ENCODE results near the gene PDIA5.

The PDIA5 gene

GRCh38 chr3:123165163-123165562, 98.3 kb downstream of the PDIA5 start:
- Histone ChIP-seq H3K4me3 (ENCODE audit: low read depth, low read length, poor library complexity, severe bottlenecking) (no peak overlapping the region), H3K79me2 (ENCODE audit: insufficient read depth, low read length) (no peaks in the 10 kb centered on the region), H2AFZ (ENCODE audit: low read length) (no peak overlapping the region), H3F3A (ENCODE audit: insufficient read depth, low read length) (no peaks in the 10 kb centered on the region), H3K4me1 (ENCODE audit: insufficient read depth, low read length, severe bottlenecking) (no peaks in the 10 kb centered on the region), H3K27ac (ENCODE audit: low read depth, low read length, poor library complexity, severe bottlenecking) (no peak overlapping the region), H3K4me2 (ENCODE audit: low read length) (no peak overlapping the region), H3K36me3 (ENCODE audit: insufficient read depth, low read length) (peaks cover 19% of the 10 kb centered on the region), H3K9me3 (ENCODE audit: low read length) (0 out of 2 replicates have a peak, but pooled peaks cover 10% of the 10 kb centered on the region), H3K9ac (ENCODE audit: low read length) (no peak overlapping the region), H4K20me1 (ENCODE audit: insufficient read depth, low read length) (no peaks in the 10 kb centered on the region), H3K27me3 (ENCODE audit: insufficient read depth, low read length) (no peaks in the 10 kb centered on the region), H3K9me2 (ENCODE audit: low read depth, low read length) (no peaks in the 10 kb centered on the region)
- no peak for TF ChIP-seq CTCF (IDR thresholded peaks at IDR 0.05; ENCODE audit: low read length)

- Histone ChIP-seq H3K27ac (ENCODE audit: low read depth, low read length, poor library complexity, severe bottlenecking) (no peak overlapping the region), H4K20me1 (ENCODE audit: insufficient read depth, low read length) (no peaks in the 10 kb centered on the region), H3K9me2 (ENCODE audit: low read depth, low read length) (no peaks in the 10 kb centered on the region), H3K36me3 (ENCODE audit: insufficient read depth, low read length) (peaks cover 16% of the 10 kb centered on the region), H3K4me2 (ENCODE audit: low read length) (no peak overlapping the region), H3F3A (ENCODE audit: insufficient read depth, low read length) (no peaks in the 10 kb centered on the region), H3K79me2 (ENCODE audit: insufficient read depth, low read length) (no peaks in the 10 kb centered on the region), H3K4me1 (ENCODE audit: insufficient read depth, low read length, severe bottlenecking) (no peaks in the 10 kb centered on the region), H3K27me3 (ENCODE audit: insufficient read depth, low read length) (no peaks in the 10 kb centered on the region), H2AFZ (ENCODE audit: low read length) (no peak overlapping the region), H3K9me3 (ENCODE audit: low read length) (0 out of 2 replicates have a peak, but pooled peaks cover 10% of the 10 kb centered on the region), H3K9ac (ENCODE audit: low read length) (no peak overlapping the region), H3K4me3 (ENCODE audit: low read depth, low read length, poor library complexity, severe bottlenecking) (no peak overlapping the region)
- TF ChIP-seq EZH2 (IDR thresholded peaks at IDR 0.05; ENCODE audit: borderline replicate concordance, low read length) (no peak), CTCF (IDR thresholded peaks at IDR 0.05; ENCODE audit: low read length) (no peak)
Measured at GRCh38 chr3:123167686-123168085, 100.9 kb downstream of the PDIA5 start.

GRCh38 chr3:123168122-123168521, 101.3 kb downstream of the PDIA5 start:
- no peak overlapping the region for H3K27ac ChIP-seq (ENCODE audit: low read depth, low read length, poor library complexity, severe bottlenecking)
- H3F3A ChIP-seq (ENCODE audit: insufficient read depth, low read length) = no peaks in the 10 kb centered on the region
- H3K9ac ChIP-seq (ENCODE audit: low read length) = no peak overlapping the region
- no peak overlapping the region for H3K4me2 ChIP-seq (ENCODE audit: low read length)
- H3K4me3 ChIP-seq (ENCODE audit: low read depth, low read length, poor library complexity, severe bottlenecking) = no peak overlapping the region
- H3K4me1 ChIP-seq (ENCODE audit: insufficient read depth, low read length, severe bottlenecking) = no peaks in the 10 kb centered on the region
- no peaks in the 10 kb centered on the region for H3K9me2 ChIP-seq (ENCODE audit: low read depth, low read length)
- no peak for TF ChIP-seq CTCF (IDR thresholded peaks at IDR 0.05; ENCODE audit: low read length)
- no peak for TF ChIP-seq EZH2 (IDR thresholded peaks at IDR 0.05; ENCODE audit: borderline replicate concordance, low read length)
- no peaks in the 10 kb centered on the region for H4K20me1 ChIP-seq (ENCODE audit: insufficient read depth, low read length)
- no peak overlapping the region for H2AFZ ChIP-seq (ENCODE audit: low read length)
- no peaks in the 10 kb centered on the region for H3K79me2 ChIP-seq (ENCODE audit: insufficient read depth, low read length)
- no peaks in the 10 kb centered on the region for H3K27me3 ChIP-seq (ENCODE audit: insufficient read depth, low read length)
- 0 out of 2 replicates have a peak, but pooled peaks cover 10% of the 10 kb centered on the region for H3K9me3 ChIP-seq (ENCODE audit: low read length)
- peaks cover 16% of the 10 kb centered on the region for H3K36me3 ChIP-seq (ENCODE audit: insufficient read depth, low read length)
